HepG2 (cell line): ENCODE results near the gene HDGFL3. TPM values are rescaled to one million over a fixed set of nuclear protein-coding genes. Genes with fewer than 3 reads are reported as not detected.

Source experiments
- ATAC-seq: fragments of 200-7000 bp; cut with Tn5 transposase; 3 replicates; pipeline ENCODE4 v1.9.1; 2020; ENCODE audit warnings: mild to moderate bottlenecking, moderate library complexity
- BruUV-seq: library from RNA; stranded (reverse); fragments of 400-500 nt; replicated peaks from 2 replicates; lab custom pipeline; 2021; lab: Mats Ljungman, UMichigan
- CTCF ChIA-PET: fragments of 300-600 bp; formaldehyde crosslinking; extraction: SDS; loops from one replicate; lab custom pipeline; 2021; ENCODE audit warnings: low total read pairs, inconsistent platforms, low intra/inter-chr PET ratio; lab: Yijun Ruan, JAX
- POLR2A ChIA-PET: fragments of 350-600 bp; sonication (Branson Sonifier 250); formaldehyde crosslinking; loops from one replicate; lab custom pipeline; 2020; ENCODE audit warnings: antibody characterized with exemption, inconsistent platforms; lab: Yijun Ruan, JAX
- DNase-seq: peaks from one replicate; pipeline ENCODE4 v3.0.0-alpha.2; 2015; ENCODE audit warnings: low spot score
- FAIRE-seq: peaks from 3 replicates; lab custom pipeline; 2011; peaks lifted over from hg19 to GRCh38; lab: Jason Lieb, UNC
- H2AFZ ChIP-seq: one replicate; pipeline ENCODE4 v1.6.1; 2011; ENCODE audit warnings: low read length, inconsistent platforms
- H3K27ac ChIP-seq: fragments of 300-600 bp; 3 replicates; pipeline ENCODE4 v1.8.0; 2011; ENCODE audit warnings: mixed run types, mild to moderate bottlenecking, mixed read lengths, low read length, inconsistent platforms; ENCODE audit not compliant: insufficient read depth; ENCODE audit errors: extremely low read length
- H3K27me3 ChIP-seq, 2 experiments: fragments of 200-600 bp in 1 of 2; 2 replicates in 1 of 2; 3 replicates in 1 of 2; pipeline versions ENCODE4 v1.6.0 to v1.8.0; 2011; ENCODE audit warnings: low read length in 2 of 2, mild to moderate bottlenecking in 2 of 2, moderate library complexity in 2 of 2, inconsistent platforms in 1 of 2; ENCODE audit not compliant: insufficient read depth in 2 of 2, control insufficient read depth in 1 of 2
- H3K36me3 ChIP-seq, 2 experiments: fragments of 200-600 bp in 1 of 2; replicated peaks in 1 of 2; 2 replicates in 1 of 2; 3 replicates in 1 of 2; pipeline versions ENCODE4 v1.5.1 to v1.8.0; 2011; ENCODE audit warnings: low read length in 2 of 2, inconsistent platforms in 1 of 2; ENCODE audit not compliant: insufficient read depth in 2 of 2, control insufficient read depth in 1 of 2
- H3K4me1 ChIP-seq: 2 replicates; pipeline ENCODE4 v1.5.1; 2012; ENCODE audit warnings: low read length, inconsistent platforms; ENCODE audit not compliant: insufficient read depth
- H3K4me2 ChIP-seq: 2 replicates; pipeline ENCODE4 v1.6.0; 2011; ENCODE audit warnings: low read depth, low read length, inconsistent platforms
- H3K4me3 ChIP-seq, 3 experiments: fragments of 200-600 bp in 1 of 3; sonication (generic), shearing (Covaris generic) in 1 of 3; replicated peaks in 1 of 3; 2 replicates each; pipeline ENCODE4 v1.5.1; 2011 to 2016; ENCODE audit warnings: low read length in 3 of 3, inconsistent platforms in 2 of 3, low read depth in 2 of 3, mild to moderate bottlenecking in 2 of 3, control low read depth in 1 of 3, mixed read lengths in 1 of 3; ENCODE audit not compliant: insufficient read depth in 1 of 3
- H3K79me2 ChIP-seq: one replicate; pipeline ENCODE4 v1.6.1; 2011; ENCODE audit warnings: low read length, inconsistent platforms; ENCODE audit not compliant: insufficient read depth
- H3K9ac ChIP-seq: 2 replicates; pipeline ENCODE4 v1.6.0; 2011; ENCODE audit warnings: mild to moderate bottlenecking, low read depth, low read length, inconsistent platforms; ENCODE audit not compliant: insufficient read depth
- H3K9me3 ChIP-seq: 2 replicates; pipeline ENCODE4 v1.5.1; 2012; ENCODE audit warnings: mild to moderate bottlenecking, low read length
- H4K20me1 ChIP-seq: 2 replicates; pipeline ENCODE4 v1.6.0; 2011; ENCODE audit warnings: inconsistent platforms, mild to moderate bottlenecking, low read length, moderate library complexity; ENCODE audit not compliant: insufficient read depth
- EHMT2 ChIP-seq: fragments of 200-600 bp; sonication (generic); IDR thresholded peaks from 2 replicates; pipeline ENCODE4 v1.7.0; 2017; ENCODE audit warnings: antibody characterized with exemption, low read depth, low read length, borderline replicate concordance
- ELK4 ChIP-seq: sonication (generic); formaldehyde crosslinking; IDR thresholded peaks from 2 replicates; pipeline ENCODE4 v1.9.0; 2021; ENCODE audit warnings: missing genetic modification reagents, borderline replicate concordance
- HDAC2 ChIP-seq: sonication (generic); formaldehyde crosslinking; IDR thresholded peaks from 2 replicates; pipeline ENCODE4 v1.4.0; 2020; ENCODE audit warnings: missing genetic modification reagents
- MXI1 ChIP-seq: IDR thresholded peaks from 3 replicates; pipeline ENCODE4 v1.6.1; 2012; ENCODE audit warnings: low read depth, low read length, inconsistent platforms, borderline replicate concordance
- NFE2L2 ChIP-seq: fragments of 150-350 bp; IDR thresholded peaks from 2 replicates; pipeline ENCODE4 v1.6.1; 2014; ENCODE audit warnings: low read length
- RBM22 ChIP-seq: fragments of 200-400 bp; formaldehyde crosslinking; optimal IDR thresholded peaks from 2 replicates; pipeline ENCODE3; 2017; ENCODE audit warnings: mild to moderate bottlenecking, low read length, moderate library complexity
- SMAD9 ChIP-seq: sonication (generic); formaldehyde crosslinking; IDR thresholded peaks from 2 replicates; pipeline ENCODE4 v1.5.1; 2020; ENCODE audit warnings: mild to moderate bottlenecking, missing genetic modification reagents
- TGIF2 ChIP-seq: IDR thresholded peaks from 2 replicates; pipeline ENCODE4 v1.6.1; 2016; ENCODE audit warnings: control low read depth, missing compliant biosample characterization
- YY1 ChIP-seq: IDR thresholded peaks from 2 replicates; pipeline ENCODE4 v1.6.1; 2011; ENCODE audit warnings: low read length, low read depth, moderate library complexity, mild to moderate bottlenecking; ENCODE audit not compliant: insufficient read depth, insufficient replicate concordance
- ZBTB7B ChIP-seq: sonication (generic); formaldehyde crosslinking; IDR thresholded peaks from 2 replicates; pipeline ENCODE4 v1.4.0; 2020; ENCODE audit warnings: missing genetic modification reagents
- WGBS: methylation state at CpG from one replicate; pipeline ENCODE4 v1.1.6; 2017; ENCODE audit warnings: low lambda C conversion rate; 5-methylcytosine and 5-hydroxymethylcytosine counted together
- in situ Hi-C: cut with HindIII; loops from 2 replicates; pipeline ENCODE4 v1.10.0; 2017; ENCODE audit warnings: low pct_unique_long_range_greater_than_20kb; ENCODE audit not compliant: extremely low pct_ligation_motif_present
- intact Hi-C: fragments of 100-400 bp; cut with micrococcal nuclease; formaldehyde crosslinking; loops from one replicate; pipeline ENCODE4 v1.10.0; 2022; ENCODE audit not compliant: unreplicated experiment
- polyA plus RNA-seq, 8 experiments: library from polyadenylated mRNA; depleted of rRNA in 3 of 8; stranded (reverse) in 7 of 8; unstranded in 1 of 8; fragments of >200 nt; fragmentation: Illumina TruSeq in 4 of 8; extraction: Trizol in 4 of 8; gene quantifications; 2 replicates each; pipeline versions ENCODE4 v1.2.1 to v1.2.3, GENCODE V29; 2011 to 2016; ENCODE audit warnings: low read depth in 4 of 8, missing spikeins in 1 of 8, mixed read lengths in 1 of 8; ENCODE audit not compliant: insufficient read depth in 1 of 8
- total RNA-seq, 5 experiments: library from RNA; depleted of rRNA; stranded (reverse); fragments of >200 nt; fragmentation: Illumina TruSeq; extraction: Trizol; gene quantifications; 2 replicates each; pipeline ENCODE4 v1.2.3, GENCODE V29; 2016; ENCODE audit warnings: low read depth in 1 of 5
- TF ChIP-seq, protein P1 (sequence below): sonication (generic); formaldehyde crosslinking; IDR thresholded peaks from 2 replicates; pipeline ENCODE4 v1.4.0; 2020; ENCODE audit warnings: missing genetic modification reagents
- TF ChIP-seq, protein P2 (sequence below): sonication (generic); formaldehyde crosslinking; IDR thresholded peaks from one replicate; pipeline ENCODE4 v1.5.1; 2020; ENCODE audit warnings: mild to moderate bottlenecking, missing genetic modification reagents; ENCODE audit errors: not compliant biosample characterization

HDGFL3 gene
- total and polyA plus RNA-seq, 2 of the 13 experiments (the other 11 are each of a cell fraction or from before 2014, with no cell fraction given) = 0.07 to 0.09 TPM

GRCh38 chr15:83164771-83165404 lies 42.7 kb downstream of the HDGFL3 start:
- H3K27me3 ChIP-seq = no peaks in the 10 kb centered on the region; a peak in 1 of 5 replicates
- no peak for FAIRE-seq
- TF ChIP-seq YY1 (no peak), ELK4 (CRISPR knock-in tag) (no peak), ZBTB7B (CRISPR knock-in tag) (no peak), NFE2L2 (no peak), TGIF2 (no peak), HDAC2 (no peak), SMAD9 (no peak), EHMT2 (no peak), RBM22 (no peak), MXI1 (no peak)
- TF ChIP-seq, protein P1, sequence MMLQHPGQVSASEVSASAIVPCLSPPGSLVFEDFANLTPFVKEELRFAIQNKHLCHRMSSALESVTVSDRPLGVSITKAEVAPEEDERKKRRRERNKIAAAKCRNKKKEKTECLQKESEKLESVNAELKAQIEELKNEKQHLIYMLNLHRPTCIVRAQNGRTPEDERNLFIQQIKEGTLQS (CRISPR knock-in tag) = no peak
- TF ChIP-seq, protein P2, sequence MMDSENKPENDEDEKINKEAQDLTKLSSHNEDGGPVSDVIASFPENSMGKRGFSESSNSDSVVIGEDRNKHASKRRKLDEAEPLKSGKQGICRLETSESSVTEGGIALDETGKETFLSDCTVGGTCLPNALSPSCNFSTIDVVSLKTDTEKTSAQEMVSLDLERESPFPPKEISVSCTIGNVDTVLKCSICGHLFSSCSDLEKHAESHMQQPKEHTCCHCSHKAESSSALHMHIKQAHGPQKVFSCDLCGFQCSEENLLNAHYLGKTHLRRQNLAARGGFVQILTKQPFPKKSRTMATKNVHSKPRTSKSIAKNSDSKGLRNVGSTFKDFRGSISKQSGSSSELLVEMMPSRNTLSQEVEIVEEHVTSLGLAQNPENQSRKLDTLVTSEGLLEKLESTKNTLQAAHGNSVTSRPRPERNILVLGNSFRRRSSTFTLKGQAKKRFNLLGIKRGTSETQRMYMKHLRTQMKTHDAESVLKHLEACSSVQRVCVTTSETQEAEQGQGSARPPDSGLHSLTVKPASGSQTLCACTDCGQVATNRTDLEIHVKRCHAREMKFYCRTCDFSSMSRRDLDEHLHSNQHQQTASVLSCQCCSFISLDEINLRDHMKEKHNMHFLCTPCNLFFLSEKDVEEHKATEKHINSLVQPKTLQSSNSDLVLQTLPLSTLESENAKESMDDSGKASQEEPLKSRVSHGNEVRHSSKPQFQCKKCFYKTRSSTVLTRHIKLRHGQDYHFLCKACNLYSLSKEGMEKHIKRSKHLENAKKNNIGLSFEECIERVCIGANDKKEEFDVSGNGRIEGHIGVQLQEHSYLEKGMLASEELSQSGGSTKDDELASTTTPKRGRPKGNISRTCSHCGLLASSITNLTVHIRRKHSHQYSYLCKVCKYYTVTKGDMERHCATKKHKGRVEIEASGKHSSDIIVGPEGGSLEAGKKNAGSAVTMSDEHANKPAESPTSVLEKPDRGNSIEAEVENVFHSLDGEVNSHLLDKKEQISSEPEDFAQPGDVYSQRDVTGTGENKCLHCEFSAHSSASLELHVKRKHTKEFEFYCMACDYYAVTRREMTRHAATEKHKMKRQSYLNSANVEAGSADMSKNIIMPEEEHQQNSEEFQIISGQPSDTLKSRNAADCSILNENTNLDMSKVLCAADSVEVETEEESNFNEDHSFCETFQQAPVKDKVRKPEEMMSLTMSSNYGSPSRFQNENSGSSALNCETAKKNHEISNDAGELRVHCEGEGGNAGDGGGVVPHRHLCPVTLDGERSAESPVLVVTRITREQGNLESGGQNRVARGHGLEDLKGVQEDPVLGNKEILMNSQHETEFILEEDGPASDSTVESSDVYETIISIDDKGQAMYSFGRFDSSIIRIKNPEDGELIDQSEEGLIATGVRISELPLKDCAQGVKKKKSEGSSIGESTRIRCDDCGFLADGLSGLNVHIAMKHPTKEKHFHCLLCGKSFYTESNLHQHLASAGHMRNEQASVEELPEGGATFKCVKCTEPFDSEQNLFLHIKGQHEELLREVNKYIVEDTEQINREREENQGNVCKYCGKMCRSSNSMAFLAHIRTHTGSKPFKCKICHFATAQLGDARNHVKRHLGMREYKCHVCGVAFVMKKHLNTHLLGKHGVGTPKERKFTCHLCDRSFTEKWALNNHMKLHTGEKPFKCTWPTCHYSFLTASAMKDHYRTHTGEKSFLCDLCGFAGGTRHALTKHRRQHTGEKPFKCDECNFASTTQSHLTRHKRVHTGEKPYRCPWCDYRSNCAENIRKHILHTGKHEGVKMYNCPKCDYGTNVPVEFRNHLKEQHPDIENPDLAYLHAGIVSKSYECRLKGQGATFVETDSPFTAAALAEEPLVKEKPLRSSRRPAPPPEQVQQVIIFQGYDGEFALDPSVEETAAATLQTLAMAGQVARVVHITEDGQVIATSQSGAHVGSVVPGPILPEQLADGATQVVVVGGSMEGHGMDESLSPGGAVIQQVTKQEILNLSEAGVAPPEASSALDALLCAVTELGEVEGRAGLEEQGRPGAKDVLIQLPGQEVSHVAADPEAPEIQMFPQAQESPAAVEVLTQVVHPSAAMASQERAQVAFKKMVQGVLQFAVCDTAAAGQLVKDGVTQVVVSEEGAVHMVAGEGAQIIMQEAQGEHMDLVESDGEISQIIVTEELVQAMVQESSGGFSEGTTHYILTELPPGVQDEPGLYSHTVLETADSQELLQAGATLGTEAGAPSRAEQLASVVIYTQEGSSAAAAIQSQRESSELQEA (CRISPR knock-in tag) = no peak
- TF ChIP-seq, all 625 proteins: peak for 0
- no peak for ATAC-seq
- WGBS = 0% methylated on average over 4 of the region's 4 CpGs
- Histone ChIP-seq H2AFZ (no peak overlapping the region), H3K79me2 (no peaks in the 10 kb centered on the region), H3K4me1 (no peaks in the 10 kb centered on the region), H3K4me3 (no peak overlapping the region), H3K27ac (no peak overlapping the region), H3K9me3 (no peaks in the 10 kb centered on the region), H3K9ac (no peak overlapping the region), H3K4me2 (no peak overlapping the region), H3K36me3 (no peaks in the 10 kb centered on the region), H4K20me1 (no peaks in the 10 kb centered on the region)
- intact Hi-C loops (no loop called here), in situ Hi-C loops (no loop called here)
- no peak for DNase-seq
- BruUV-seq = no TSS peak
- ChIA-PET CTCF (no interaction called here), POLR2A (no interaction called here)
